AML-193 (cell line): ENCODE data around the gene ADPRS.
A peak's percentile ranks its signal among the peaks of the same experiment; 100 is the strongest.

Experiments used
- DNase-seq, 2 experiments: peaks; one replicate each; lab custom pipeline; 2025; lab: John Stamatoyannopoulos, UW

Gene ADPRS

DNA sequence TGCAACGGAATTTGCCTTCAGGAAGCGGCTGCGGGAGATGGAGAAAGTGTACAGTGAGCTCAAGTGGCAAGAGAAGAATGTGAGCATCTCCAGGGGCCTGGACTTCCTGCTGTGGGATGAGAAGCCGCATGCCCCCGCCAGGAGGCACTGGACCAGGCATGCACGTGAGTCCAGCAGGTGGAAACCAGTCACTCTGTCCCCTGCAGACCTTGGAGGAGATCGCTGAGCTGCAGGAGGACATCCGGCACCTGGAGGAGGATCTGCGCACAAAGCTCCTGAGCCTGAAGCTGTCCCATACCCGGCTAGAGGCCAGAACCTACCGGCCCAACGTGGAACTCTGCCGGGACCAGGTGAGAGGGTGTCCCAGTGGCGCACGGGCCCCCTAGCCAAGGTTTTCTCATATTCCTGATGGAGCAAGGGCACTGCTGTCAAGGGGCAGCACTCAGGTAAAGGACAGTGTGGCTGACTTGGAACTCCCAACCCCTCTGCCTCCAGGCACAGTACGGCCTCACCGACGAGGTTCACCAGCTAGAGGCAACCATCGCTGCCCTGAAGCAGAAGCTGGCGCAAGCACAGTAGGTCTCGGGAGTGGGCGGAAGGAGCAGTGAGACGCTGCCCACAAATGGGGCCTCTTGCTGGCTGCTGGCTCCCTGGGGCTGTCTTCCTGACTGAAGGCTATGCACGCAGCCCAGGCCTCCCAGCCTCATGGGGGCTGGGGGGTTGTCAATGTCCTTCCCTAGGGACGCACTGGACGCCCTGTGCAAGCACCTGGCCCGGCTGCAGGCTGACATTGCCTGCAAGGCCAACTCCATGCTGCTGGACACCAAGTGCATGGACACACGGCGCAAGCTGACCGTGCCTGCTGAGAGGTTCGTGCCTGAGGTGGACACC lies 1.2 kb upstream of the ADPRS start:
- DNase-seq, result no peak

DNA sequence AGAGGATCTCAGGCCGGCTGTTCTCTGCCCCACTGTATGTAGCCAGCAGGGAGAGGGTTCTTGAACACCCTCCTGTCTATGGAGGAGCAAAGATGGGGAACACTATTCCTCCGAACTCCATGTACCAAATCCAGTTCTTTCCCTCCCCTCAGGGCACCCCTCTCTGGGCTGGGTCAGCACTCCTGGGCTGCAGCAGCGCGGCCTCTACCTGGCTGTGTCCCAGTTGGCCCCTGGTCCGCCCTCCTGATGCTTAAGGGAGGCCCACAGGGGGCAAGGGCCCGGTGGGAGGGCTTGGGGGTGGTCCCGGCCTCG lies 471 bp upstream of the ADPRS start:
- DNase-seq, result no peak

DNA sequence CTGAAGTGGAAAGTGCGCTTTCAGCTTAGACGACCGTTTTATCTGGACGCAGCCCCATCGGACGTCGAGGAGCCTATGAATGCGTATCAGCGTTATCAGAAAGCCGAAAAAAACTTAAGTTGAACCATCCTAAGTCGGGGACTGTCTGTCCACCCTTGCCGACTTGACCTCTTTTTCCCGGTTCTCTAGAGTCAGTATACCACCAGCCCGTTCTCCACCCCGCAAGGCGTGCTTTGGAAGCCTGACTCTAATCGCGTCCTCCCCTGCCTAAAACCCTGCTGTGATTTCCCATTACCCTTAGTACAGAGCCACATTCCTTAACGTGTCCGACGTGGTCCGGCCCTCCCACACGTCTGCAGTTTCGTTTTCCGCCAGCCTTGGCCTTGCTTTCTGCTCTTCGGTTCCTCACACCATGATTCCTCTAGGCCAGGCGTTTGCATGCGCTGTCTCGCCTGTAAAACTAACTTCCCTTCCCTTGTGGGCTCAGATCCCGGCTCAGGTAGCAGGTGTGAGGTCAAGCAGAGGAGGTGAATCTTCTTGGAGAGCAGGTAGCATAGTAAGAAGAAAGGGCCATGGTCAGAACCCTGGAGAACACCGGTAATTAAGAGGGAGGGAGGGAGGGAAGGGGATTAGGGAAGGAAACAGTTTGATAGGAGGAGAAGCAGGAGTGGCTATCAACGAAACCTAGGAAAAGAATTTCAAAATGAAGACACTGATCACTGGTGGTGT lies 865 bp downstream of the ADPRS start:
- DNase-seq, result peak; percentile 21 to 27

DNA sequence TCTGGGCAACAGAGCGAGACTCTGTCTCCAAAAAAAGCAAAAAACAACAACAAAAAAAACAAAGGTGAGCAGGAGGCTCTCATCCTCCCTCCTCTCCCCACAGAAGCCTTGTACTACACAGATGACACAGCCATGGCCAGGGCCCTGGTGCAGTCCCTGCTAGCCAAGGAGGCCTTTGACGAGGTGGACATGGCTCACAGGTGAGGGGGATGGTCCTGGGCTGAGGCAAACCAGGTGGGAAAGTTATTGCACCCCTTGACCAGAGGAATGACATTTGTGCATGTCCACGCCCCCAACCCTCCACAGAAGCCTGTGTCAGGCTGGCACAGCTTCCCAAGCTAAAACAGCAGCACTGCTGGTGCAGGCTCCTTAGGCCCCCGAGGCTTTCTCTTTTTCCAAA lies 2.4 kb downstream of the ADPRS start:
- no peak for DNase-seq

DNA sequence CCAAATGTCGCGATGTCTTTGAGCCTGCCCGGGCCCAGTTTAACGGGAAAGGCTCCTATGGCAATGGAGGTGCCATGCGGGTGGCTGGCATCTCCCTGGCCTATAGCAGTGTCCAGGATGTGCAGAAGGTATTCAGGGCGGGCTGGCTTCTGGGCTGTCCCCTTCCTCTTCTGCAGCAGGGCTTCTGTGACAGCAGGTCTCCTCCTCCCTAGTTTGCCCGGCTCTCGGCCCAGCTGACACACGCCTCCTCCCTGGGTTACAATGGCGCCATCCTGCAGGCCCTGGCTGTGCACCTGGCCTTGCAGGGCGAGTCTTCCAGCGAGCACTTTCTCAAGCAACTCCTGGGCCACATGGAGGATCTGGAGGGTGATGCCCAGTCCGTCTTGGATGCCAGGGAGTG lies 3.0 kb downstream of the ADPRS start:
- no peak for DNase-seq

DNA sequence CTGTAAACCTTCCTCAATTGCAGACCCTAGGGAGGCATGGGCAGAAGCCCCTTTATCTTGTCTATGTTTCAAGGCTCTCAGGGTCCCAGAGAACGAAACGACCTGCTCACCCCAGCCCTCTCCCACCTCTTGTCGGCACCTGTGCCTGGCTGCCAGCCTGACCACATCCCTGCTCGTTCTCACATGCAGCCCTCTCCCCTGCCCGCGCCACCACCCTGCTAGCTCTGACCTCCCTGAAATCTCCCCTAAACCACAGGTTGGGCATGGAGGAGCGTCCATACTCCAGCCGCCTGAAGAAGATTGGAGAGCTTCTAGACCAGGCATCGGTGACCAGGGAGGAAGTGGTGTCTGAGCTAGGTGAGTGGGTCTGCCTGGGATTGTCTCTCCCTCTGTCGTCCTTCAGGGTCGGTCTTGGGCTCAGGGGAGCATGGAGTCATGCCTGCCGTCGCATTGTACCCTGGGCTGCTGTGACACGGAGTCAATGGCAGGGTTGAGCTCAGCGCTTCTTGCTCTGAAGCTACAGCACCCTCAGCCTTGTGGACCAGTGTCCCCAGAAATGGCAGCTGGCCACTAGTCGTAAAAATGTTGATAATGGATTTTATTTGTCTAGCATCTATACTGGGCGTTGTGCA lies 3.6 kb downstream of the ADPRS start:
- DNase-seq, result no peak

DNA sequence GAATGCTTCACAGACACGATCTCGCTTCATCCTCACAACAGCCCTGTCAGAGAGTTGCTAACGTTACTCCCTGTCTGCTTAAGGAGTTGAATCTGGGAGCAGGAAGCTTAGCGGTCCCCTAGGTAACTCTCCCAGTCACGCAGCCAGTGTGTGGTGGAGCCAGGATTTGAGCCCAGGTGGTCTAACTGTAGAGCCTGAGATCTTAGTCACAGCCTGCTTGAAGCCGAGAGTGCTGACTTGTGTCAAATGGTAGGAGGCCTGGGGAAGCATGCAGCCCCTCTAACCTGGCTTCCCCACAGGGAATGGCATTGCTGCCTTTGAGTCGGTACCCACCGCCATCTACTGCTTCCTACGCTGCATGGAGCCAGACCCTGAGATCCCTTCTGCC lies 4.1 kb downstream of the ADPRS start:
- no peak for DNase-seq

DNA sequence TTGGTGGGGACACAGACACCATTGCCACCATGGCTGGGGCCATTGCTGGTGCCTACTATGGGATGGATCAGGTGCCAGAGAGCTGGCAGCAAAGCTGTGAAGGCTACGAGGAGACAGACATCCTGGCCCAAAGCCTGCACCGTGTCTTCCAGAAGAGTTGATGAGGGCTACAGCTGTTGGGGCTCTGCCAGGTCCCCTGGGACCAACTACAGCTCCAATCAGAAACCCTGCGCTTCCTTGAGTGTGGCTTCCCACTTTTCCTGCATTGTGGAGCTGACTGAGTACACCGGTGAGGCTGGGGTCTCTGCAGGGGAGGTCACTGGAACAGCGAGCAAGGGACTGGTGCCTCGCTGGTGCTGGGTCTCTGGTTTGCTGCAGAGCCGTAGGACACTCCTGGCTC lies 4.5 kb downstream of the ADPRS start:
- no peak for DNase-seq

DNA sequence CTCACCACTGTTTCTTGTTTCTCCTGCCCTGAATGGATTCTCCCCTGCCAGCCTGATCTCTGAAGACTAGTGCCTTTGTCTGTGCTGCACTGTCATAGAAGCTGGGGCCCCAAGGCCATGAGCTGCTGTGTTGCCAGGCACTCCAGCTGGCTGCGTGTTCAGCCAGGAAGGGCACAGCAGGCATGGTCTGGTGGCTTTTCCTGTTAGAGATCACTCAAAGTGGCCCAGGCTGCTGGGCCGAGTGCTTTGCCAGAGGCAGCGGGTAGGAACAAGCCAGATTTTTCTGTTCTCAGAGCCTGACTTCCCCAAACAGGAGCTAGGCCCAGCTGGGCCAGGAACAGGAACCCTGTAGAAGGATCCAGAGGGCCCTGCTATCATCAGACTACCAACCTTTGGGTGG lies 5.2 kb downstream of the ADPRS start:
- DNase-seq, result no peak

DNA sequence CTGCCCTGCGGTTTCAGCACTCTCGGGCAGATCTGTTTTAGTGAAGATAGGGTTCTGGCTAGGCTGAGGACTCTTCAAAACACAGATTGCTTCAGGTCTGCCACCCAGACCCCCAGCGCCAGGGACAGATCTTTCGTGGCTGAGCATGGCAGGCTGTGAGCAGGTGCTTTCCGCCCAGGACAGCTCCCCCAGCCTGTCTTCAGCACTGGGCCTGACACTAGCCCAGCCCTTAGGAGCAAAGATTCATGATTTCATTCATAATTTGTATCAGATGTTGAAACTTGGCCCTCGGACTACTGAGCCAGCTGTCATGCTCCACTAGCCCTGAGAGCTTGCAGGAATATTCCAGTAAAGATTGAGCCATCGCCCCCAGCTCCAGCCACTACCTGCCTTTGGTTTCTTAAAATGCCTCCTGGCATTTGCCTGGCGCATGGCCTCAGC lies 5.9 kb downstream of the ADPRS start:
- no peak for DNase-seq

DNA sequence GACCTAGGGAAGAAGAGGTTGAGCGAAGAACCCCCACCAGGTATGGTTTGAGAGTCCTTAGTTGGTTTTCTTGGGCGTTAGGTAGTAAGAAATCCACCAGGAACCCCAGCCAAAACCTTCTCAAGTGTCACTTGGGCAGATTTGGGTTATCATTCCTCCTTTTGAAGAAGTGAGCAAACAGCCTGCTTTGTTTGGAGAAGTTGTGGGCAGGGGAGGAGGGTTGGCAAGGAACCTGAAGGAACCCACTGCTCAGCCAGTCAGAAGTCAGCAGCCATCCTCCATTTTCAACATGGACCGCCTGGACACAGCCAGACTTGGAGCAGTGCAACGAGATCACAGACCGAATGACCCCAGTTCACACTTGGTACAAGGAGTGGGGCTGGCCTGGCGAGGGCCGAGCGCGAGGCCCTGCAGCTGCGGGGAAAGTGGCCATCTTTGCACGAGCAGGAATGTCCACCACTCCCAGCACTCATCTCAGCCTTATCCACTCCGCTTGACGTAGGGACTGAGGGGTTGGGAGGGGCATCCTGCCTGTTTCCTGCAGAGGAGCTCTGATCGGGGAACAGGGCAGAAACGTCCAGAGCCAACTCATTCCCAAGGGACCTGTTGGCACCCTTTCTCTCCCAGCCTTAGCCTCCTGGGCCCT lies 7.2 kb downstream of the ADPRS start:
- DNase-seq, result peak; percentile 49 to 56

DNA sequence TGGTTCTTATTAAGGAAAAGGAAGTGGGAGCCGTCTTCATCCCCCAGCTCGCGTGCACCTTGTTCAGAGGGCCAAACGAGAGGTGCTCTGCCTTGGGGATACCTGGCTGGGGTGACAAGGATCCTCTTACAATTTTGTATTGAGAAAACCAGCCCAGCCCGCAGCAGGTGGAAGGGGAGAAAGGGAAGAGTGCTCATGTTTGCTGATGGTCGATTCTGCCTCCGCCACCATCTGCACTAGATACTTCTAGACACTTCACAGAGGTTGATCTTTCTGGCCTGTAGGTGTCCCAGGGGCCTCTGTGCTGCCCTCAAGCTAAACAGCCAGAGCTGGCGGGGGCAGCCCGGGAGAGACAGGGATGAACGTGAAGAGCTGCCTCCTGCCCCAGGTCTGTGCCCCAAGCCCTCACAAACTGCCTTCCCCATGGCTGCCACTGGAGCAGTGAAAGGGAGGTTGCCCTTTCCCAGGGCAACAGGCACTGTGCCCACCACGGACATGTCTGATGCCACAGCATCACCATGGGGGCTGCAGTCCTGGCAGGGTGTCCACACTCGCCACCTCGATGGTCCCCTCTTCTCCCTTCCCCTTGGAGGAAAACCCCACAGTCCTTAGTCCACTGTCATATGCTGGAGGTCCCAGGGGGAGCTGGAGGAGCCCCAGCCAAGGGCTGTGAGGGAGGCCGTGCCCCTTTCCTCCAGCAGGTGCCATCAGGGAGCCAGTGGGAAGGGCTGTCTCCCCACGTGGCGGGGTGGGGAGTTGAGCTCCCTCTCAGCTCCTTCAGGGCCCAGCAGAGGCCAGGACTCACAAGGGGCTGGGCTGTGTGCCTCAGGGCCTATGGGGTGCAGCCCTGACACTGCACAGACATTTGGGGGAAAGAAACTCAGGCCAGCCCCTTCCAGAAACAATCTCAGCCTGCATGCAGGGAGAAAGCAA lies 8.1 kb downstream of the ADPRS start:
- DNase-seq, result no peak

DNA sequence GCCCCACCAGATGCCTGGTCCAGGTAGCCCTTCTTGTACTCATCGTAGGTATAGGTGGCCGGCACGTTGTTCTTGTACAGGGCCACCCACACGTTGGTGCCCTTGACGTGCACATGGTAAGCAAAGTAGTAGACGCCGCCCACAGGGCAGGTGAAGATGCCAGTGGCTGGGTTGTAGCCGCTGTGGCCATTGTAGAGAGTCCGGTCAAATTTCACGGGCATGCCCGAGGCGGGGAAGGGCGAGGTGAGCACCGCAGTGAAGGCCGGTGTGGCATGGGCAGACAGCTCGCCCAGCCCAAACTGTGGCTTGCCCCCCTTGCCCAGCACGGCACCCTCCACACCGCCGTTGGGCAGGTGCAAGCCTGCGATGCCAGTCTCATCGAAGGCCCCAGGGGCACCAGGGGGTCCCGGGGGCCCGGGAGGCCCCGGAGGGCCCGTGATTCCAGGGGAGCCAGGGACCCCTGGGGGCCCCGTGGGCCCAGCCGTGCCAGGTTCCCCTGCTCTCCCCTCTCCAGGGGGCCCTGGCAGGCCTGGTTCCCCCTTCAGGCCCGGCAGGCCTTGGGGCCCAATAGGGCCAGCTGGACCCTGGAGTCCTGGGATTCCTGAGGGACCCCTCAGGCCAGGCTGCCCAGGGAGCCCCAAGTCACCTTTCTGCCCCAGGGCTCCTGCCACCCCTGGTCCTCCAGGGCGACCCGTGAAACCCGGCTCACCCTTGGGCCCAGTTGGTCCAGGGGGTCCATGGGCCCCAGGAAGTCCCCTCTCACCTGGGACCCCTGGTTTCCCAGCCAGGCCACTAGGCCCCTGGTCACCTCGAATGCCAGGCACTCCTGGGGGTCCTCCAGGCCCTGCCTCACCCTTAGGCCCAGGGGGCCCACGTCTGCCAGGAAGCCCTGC lies 9.2 kb downstream of the ADPRS start:
- DNase-seq, result no peak

DNA sequence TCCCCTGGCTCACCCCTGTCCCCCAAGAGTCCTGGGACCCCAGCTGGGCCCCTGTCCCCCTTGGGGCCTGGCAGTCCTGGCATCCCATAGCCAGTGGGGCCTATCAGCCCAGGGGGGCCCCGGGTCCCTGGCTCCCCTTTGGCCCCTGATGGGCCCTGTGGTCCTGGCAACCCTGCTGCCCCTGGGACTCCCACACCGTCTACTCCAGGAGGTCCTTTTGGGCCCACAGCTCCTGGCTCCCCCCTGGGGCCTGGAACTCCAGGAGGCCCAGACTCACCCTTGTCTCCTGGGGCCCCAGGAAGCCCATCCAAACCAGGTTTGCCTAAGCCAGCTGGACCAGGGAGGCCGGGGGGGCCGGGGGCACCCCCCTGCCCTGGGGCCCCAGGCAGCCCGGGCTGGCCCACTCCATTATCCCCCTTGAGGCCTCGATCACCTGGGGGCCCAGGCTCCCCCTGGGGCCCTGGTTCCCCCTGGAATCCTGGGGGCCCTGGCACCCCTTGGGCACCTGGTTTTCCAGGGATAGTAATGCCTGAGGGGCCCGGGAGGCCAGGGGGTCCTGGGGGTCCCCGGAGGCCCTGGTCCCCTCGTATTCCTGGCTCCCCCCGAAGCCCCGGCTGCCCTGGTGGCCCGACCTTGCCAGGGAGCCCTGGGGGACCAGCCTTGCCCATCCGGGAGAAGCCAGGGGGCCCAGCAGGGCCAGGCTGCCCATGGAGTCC lies 10.1 kb downstream of the ADPRS start:
- DNase-seq, result no peak

DNA sequence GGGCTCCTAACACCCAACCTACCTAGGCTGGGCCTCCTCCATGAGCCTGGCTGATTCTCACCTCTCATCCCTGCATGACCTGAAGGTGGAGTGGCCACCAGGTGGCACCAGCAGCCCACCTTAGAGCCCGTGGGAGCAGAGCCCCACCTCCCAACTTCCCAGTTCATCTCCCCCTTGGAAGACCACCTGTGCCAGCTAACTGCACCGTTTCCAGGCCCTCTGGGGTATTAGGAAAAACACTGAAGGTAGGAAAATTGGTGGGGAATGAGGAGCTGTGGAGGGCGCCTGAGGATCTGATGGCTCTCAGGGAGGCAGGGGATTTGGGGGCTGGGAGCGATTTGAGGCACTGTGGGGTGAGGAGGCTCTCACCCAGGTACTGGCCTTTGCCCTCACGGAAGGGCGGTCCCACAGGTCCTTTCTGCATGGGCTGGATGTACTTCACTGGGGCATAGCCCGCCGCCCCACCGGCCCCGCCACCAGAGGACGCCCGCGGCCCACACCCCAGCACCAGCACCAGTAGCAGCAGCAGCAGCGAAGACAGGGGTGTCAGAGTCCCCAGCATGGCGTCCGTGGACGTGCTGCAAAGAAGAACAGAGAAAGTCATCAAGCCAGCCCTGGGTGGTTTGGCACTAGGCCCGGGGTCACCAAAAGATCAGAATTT lies 11.1 kb downstream of the ADPRS start:
- DNase-seq, result peak; percentile 17 to 42

DNA sequence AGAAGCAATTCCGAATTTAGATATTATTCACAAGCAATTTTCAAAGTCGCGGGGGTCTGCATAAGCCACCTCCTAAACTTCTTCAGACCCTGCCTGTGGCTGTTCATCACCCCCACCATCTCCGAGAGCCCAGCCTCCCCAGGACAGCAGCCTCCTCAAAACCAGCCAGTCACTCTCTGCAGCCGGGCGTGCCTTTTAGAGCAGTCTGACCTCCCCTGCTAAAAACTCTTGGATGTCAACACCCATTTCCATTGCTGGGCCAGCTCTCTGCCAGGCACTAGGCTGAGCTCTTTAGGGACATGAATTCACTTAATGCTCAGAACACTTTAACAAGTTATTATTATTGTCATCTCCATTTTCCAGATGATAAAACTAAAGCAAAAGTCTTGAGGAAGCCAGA lies 11.7 kb downstream of the ADPRS start:
- DNase-seq, result no peak

DNA sequence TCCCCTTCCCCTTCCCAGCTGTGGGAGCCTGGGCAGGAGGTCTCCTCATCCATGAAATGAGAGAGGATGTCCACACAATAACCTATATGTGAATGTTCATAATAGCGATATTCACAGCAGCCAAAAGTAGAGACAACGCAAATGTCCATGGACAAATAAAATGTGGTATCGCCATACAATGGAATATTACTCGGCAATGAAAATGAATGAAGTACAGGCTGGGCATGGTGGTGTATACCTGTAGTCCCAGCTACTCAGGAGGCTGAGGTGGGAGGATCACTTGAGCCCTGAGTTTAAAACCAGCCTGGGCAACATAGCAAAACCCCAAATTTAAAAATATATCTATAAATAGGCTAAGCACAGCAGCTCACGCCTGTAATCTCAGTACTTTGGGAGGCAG lies 12.9 kb downstream of the ADPRS start:
- DNase-seq, result no peak

DNA sequence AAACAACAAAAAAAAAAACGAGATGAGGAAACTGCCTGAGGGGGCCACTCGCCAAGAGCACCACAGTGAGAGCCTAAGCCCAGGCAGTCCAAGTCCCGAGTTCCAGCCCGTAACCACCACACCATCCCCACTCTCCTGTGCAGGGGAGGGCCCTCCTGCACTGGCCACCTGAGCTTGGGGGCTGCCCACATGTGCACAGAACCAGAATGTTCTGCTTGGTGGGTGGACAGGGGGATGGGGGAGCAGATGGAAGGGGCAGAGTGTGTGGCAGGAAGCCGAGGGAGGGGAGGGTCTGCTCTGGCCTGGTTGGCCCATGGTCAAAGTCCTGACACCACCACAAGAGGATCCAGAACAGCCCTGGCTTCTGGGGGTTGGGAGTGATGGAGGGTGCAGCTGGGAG lies 17.6 kb downstream of the ADPRS start:
- DNase-seq, result no peak

DNA sequence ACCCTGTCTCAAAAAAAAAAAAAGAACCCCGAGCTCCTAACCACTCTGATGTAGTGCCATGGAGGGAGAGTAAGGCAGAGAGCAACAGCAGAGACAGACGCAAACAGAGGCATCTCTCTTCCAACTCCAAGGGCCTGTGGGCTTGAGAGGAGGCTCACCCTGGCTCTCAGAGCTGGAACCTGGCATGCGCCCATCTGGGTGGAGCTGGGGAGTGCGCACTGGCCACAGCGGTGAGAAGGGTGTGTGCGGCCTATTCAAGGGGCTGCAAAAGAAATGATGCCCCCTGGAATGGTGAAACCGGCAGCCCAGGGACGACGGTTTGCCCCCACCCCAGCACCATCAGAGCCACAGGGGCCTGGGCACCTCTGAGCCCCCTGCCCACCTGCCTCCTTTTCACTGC lies 18.7 kb downstream of the ADPRS start:
- no peak for DNase-seq
